NCI-H128 (cell line): ENCODE measurements around the gene FNDC5.

Source experiments
- DNase-seq: peaks from one replicate; lab custom pipeline; 2025; ENCODE audit not compliant: unreplicated experiment; lab: John Stamatoyannopoulos, UW

The FNDC5 gene

DNA sequence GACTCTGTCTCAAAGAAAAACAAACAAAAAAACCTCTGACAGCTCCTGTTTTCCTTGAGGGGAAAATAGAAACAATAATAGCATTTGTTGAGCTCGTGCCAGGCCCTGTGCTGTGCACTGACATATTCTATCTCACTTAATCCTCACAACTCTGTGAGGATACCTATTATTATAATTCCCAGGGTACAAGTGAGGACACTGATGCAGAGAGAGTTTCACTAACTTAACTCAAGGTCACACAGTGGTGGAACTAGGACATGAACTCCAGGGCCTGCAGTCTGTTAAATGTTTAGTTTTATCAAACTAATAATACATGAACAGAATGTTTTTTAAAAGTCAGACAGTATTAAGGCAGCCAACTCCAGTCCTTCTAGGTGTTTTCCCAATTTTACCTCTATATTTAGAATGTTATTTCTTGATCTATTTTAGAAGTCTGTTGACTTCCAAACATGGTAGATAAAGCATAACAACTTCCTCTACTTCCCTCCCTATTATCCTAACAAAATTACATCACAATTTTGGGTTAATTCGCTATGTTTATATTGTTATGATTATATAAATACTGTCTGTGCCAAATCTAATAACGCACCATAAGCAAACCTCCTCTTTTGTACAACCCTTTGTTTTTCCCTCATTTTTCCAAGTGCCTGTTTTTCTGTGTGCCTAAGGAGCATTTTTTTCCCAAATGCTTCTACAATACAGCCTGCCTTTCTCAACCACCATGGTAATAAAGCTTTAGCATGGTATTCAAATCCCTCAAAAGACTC lies 4.9 kb downstream of the FNDC5 start:
- no peak for DNase-seq

- no peak for DNase-seq
These were observed 6.2 kb downstream of the FNDC5 start for GRCh38 chr1:32864375-32865019.

- no peak for DNase-seq
These were observed 6.8 kb downstream of the FNDC5 start for GRCh38 chr1:32863881-32864245.

DNA sequence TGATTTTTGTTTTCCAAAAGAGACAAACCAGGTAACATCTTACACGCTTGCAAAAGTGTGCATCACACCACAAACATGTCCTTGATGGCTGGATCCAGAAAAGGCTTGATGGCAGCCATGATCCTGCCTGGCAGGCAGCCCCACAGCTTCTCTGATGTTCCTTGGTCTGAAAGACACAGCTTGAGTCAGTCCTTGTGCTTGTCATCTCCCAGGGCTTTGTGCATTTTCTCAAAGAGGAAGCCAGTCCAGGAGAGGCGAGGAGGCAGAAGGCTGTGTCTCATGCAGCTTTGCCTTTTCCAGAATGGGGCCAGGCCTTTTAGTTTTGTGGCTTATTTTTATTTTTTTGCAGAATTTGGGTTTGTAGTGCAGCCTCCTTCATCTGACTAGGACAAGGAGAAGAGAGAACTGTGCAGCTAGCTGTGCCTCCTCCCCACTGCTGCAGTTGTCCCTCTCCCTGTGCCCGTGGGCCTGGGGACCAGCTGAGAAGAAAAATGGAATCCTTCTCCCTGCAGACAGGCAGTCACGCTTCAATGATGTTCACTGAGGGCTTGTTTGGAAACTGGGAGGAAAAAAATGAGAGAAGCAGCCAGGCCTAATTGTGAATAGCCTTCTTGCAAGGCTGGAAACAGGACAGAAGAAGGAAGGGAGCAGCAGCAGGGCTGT lies 7.4 kb downstream of the FNDC5 start:
- no peak for DNase-seq

GRCh38 chr1:32861904-32862695 lies 8.6 kb downstream of the FNDC5 start:
- no peak for DNase-seq

- DNase-seq, result no peak
These were observed 10.1 kb downstream of the FNDC5 start for GRCh38 chr1:32860566-32860965.

GRCh38 chr1:32859915-32860314 lies 10.8 kb downstream of the FNDC5 start:
- no peak for DNase-seq

GRCh38 chr1:32858791-32859190 lies 11.9 kb downstream of the FNDC5 start:
- no peak for DNase-seq

DNA sequence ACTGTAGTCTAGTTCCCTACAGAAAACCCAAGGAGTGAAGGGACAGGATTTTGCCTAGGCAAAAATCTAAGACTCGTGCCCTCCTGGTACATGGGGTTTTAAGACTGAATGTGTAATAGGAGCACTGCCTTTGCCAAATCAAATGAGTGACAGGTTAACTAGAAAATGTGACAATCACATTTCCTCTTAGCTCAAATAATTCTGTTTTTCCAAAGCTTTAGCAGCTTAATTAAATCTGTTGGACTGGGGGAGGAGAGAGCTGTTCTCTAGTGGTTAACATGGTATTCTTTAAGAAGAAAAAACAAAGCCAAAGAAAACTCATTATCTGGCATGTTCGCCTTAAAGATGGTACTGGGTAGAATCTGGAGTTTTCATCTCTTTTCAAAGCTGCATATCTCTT lies 12.6 kb downstream of the FNDC5 start:
- no peak for DNase-seq

GRCh38 chr1:32855861-32856617 lies 14.7 kb downstream of the FNDC5 start:
- no peak for DNase-seq

GRCh38 chr1:32848354-32849063 lies 22.2 kb downstream of the FNDC5 start:
- no peak for DNase-seq

DNA sequence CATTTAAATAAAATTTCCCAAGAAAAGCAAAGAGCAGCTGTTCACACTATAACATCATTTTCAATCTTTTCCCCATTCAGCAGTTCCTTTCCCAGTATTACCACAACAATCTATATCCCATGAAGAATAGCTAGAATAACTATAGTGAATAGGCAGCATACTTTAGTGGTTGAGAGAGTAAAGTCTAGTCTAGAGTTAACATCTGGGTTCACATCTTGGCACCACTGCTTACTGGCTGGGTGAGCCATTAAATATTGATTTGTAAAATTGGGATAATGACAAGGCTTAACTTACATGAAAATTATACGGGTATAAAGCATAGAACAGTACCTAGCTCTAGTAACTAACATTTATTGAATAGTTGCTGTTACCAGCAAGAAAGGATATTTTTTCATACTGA lies 38.8 kb downstream of the FNDC5 start:
- DNase-seq, result no peak

- DNase-seq, result peak; percentile 82
These were observed 40.4 kb downstream of the FNDC5 start for GRCh38 chr1:32830092-32830852.

DNA sequence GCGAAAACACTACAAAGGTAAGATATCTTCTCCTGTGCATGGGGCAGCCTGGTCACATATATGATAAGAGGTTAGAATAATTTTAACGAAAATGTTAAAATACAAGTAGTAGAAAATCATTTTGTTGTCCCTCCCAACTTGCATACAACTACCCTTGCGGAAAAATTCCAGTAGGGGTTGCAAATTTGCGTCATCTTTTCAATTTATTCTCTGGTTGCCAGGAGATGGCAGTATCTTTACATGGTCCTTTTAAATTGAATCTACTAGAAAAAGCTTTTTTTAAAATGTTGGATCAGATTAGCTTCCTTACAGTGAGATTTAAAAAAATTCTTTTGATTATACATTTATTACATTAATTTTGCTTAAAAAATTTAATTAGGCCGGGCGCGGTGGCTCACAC lies 42.4 kb downstream of the FNDC5 start:
- no peak for DNase-seq

DNA sequence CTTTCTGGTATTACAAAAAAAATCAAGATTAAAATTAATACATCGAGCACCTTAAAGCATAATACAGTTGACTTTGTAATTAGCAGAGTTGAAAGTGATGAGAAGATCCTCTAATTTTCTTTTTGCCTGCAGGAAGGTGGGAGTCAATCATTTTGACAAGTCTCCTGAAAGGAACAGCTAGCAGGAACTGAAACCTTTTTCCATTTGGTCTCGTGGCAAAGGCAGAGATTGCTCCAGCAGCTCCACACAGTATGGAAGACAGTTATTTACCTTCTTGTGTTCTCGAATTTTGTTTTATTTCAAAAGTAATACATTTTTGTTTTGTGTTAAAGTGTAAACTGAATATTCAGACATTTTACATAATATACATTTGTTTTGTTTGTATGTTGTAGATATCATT lies 45.5 kb downstream of the FNDC5 start:
- no peak for DNase-seq

- no peak for DNase-seq
These were observed 51.7 kb downstream of the FNDC5 start for GRCh38 chr1:32818804-32819541.

GRCh38 chr1:32817815-32818786 lies 52.6 kb downstream of the FNDC5 start:
- DNase-seq, result peak; percentile 68
